K562 (cell line): ENCODE results near the gene LMBR1L. TPM values are rescaled to one million over a fixed set of nuclear protein-coding genes. Genes with fewer than 3 reads are reported as not detected.

Experiments
- ARHGAP35 ChIP-seq: fragments of 450-650 bp; IDR thresholded peaks from 2 replicates; pipeline ENCODE4 v1.6.1; 2018; ENCODE audit not compliant: partially characterized antibody
- CREB1 ChIP-seq, 2 experiments: sonication (generic) in 1 of 2; formaldehyde crosslinking in 1 of 2; IDR thresholded peaks; 2 replicates each; pipeline versions ENCODE4 v1.6.1 to v1.8.0; 2012 to 2022; ENCODE audit warnings: inconsistent platforms in 1 of 2, mild to moderate bottlenecking in 1 of 2, missing genetic modification reagents in 1 of 2, moderate library complexity in 1 of 2
- FOS ChIP-seq: IDR thresholded peaks from 3 replicates; pipeline ENCODE4 v1.6.1; 2011; ENCODE audit not compliant: insufficient read length; ENCODE audit errors: extremely low read depth
- MTA1 ChIP-seq: fragments of 450-650 bp; IDR thresholded peaks from 2 replicates; pipeline ENCODE4 v1.6.1; 2017; ENCODE audit warnings: borderline replicate concordance
- NEUROD1 ChIP-seq: fragments of 150-350 bp; IDR thresholded peaks from 2 replicates; pipeline ENCODE4 v1.6.1; 2014; ENCODE audit warnings: borderline replicate concordance, low read length, low read depth; ENCODE audit not compliant: partially characterized antibody
- NRF1 ChIP-seq, 2 experiments: fragments of 450-650 bp; IDR thresholded peaks in 1 of 2; conservative IDR thresholded peaks in 1 of 2; 2 replicates each; pipeline ENCODE4 v1.6.1; 2014; ENCODE audit warnings: mild to moderate bottlenecking in 2 of 2
- PHF21A ChIP-seq: fragments of 450-650 bp; IDR thresholded peaks from 2 replicates; pipeline ENCODE4 v1.6.1; 2017; ENCODE audit warnings: low read depth, borderline replicate concordance
- POLR2AphosphoS5 ChIP-seq: IDR thresholded peaks from 2 replicates; pipeline ENCODE4 v1.6.1; 2011; ENCODE audit warnings: mild to moderate bottlenecking, low read depth, low read length, moderate library complexity; ENCODE audit not compliant: control insufficient read depth, insufficient read depth
- PRDM10 ChIP-seq: fragments of 450-650 bp; IDR thresholded peaks from 2 replicates; pipeline ENCODE4 v1.6.1; 2018; ENCODE audit not compliant: partially characterized antibody
- TAF1 ChIP-seq: IDR thresholded peaks from 2 replicates; pipeline ENCODE4 v1.6.1; 2011; ENCODE audit warnings: mild to moderate bottlenecking, low read length, moderate library complexity; ENCODE audit not compliant: insufficient read depth, control insufficient read depth, severe bottlenecking; ENCODE audit errors: extremely low read depth
- TARDBP ChIP-seq: fragments of 450-650 bp; IDR thresholded peaks from 2 replicates; pipeline ENCODE4 v1.6.1; 2016
- polyA plus RNA-seq, 8 experiments: library from polyadenylated mRNA; depleted of rRNA in 4 of 8; stranded (reverse) in 5 of 8; unstranded in 3 of 8; fragments of >200 nt; fragmentation: Nextera tagmentation in 2 of 8; fragmentation: Illumina TruSeq in 1 of 8; extraction: Ambion mirVana in 2 of 8; extraction: Trizol in 1 of 8; gene quantifications; 2 replicates each; pipeline versions ENCODE4 v1.2.1 to v1.2.3, GENCODE V29; 2011 to 2014; ENCODE audit warnings: inconsistent platforms in 1 of 8, missing spikeins in 1 of 8
- total RNA-seq, 7 experiments: library from RNA; depleted of rRNA in 6 of 7; stranded (reverse); fragments of >200 nt in 6 of 7; fragmentation: Illumina TruSeq in 2 of 7; extraction: Trizol in 2 of 7; gene quantifications; 2 replicates each; pipeline versions ENCODE4 v1.2.1 to v1.2.3, GENCODE V29; 2011 to 2021; ENCODE audit warnings: low replicate concordance in 1 of 7
- TF ChIP-seq, protein P1 (sequence below): fragments of 450-650 bp; IDR thresholded peaks from 2 replicates; pipeline ENCODE4 v1.6.1; 2016; ENCODE audit warnings: antibody characterized with exemption

LMBR1L gene
- total and polyA plus RNA-seq, 9 of the 15 experiments (the other 6 are each of a cell fraction or from before 2014, with no cell fraction given), result 2.5 to 57.0 (median 31.1) TPM

DNA sequence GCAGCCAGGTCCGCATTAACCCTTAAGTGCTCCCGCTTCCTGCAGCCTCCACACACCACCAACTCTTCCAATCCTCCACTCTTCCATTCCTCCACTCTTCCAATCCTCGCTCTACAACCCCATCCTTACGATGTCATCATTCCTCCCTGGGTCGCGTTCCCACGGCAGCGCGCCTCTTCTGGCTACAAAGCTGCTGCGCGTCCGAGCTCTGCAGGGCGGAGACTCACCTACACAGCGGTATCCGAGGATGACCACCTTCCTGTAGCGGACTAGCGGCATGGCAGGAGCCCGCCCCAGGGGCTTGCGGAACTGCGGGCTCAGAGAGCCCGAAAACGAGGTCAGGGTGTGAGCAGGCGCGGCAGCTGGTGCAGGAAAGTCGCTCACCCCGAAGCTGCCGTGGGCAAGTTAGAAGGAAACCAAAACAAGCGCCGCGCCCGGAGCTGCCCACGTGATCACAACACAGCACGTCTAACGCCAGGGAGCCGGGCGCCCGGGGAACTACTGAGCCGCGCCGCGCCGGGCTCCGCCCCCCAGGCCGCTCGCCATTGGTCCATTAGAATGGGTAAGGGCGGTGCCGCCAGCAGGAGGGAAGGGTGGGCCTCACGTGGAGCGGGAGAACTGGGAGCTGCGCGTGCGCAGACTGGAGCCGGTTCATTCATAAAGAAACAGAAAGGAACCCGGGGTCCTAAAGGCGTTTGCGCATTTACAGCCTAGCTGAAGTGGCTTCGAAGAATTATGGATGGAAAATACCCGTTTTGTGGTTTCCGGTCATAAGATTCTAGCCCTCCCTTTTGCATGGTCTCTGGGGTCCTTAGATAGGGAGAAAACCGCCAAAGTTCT lies 40.9 kb downstream of the LMBR1L start, which contains the start of gene RHEBL1 (continued):
- TF ChIP-seq CREB1 (IDR thresholded peaks at IDR 0.05) (peak; percentile 72), CREB1 (CRISPR knock-in tag; IDR thresholded peaks at IDR 0.05) (no peak; the same call in 1 of the 2 replicates), MTA1 (peak; percentile 75), POLR2AphosphoS5 (0 out of 2 replicates have a peak, but pooled peaks have one; percentile 20), ARHGAP35 (no peak), TAF1 (peak; percentile 44), NEUROD1 (no peak), FOS (peak; percentile 5), PRDM10 (peak; percentile 6), PHF21A (peak; percentile 20; the same call in 1 of the 2 replicates), NRF1 (conservative IDR thresholded peaks at IDR 0.05 in 1 of 2, IDR thresholded peaks at IDR 0.05 in 1 of 2) (peak; percentile 97), TARDBP (0 out of 2 replicates have a peak, but pooled peaks have one; percentile 34)
- TF ChIP-seq, protein P1, sequence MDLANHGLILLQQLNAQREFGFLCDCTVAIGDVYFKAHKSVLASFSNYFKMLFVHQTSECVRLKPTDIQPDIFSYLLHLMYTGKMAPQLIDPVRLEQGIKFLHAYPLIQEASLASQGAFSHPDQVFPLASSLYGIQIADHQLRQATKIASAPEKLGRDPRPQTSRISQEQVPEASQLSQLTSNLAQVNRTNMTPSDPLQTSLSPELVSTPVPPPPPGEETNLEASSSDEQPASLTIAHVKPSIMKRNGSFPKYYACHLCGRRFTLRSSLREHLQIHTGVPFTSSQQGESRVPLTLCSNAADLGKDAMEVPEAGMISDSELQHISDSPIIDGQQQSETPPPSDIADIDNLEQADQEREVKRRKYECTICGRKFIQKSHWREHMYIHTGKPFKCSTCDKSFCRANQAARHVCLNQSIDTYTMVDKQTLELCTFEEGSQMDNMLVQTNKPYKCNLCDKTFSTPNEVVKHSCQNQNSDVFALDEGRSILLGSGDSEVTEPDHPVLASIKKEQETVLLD, result peak; percentile 88
